GM19193 (cell line): ENCODE data around the gene MAP2.

ENCODE experiments used
- POLR2A ChIP-seq: IDR thresholded peaks from 4 replicates; pipeline ENCODE4 v1.6.1; 2011; ENCODE audit not compliant: insufficient read depth, insufficient read length; ENCODE audit errors: extremely low read depth

The MAP2 gene, protein sequence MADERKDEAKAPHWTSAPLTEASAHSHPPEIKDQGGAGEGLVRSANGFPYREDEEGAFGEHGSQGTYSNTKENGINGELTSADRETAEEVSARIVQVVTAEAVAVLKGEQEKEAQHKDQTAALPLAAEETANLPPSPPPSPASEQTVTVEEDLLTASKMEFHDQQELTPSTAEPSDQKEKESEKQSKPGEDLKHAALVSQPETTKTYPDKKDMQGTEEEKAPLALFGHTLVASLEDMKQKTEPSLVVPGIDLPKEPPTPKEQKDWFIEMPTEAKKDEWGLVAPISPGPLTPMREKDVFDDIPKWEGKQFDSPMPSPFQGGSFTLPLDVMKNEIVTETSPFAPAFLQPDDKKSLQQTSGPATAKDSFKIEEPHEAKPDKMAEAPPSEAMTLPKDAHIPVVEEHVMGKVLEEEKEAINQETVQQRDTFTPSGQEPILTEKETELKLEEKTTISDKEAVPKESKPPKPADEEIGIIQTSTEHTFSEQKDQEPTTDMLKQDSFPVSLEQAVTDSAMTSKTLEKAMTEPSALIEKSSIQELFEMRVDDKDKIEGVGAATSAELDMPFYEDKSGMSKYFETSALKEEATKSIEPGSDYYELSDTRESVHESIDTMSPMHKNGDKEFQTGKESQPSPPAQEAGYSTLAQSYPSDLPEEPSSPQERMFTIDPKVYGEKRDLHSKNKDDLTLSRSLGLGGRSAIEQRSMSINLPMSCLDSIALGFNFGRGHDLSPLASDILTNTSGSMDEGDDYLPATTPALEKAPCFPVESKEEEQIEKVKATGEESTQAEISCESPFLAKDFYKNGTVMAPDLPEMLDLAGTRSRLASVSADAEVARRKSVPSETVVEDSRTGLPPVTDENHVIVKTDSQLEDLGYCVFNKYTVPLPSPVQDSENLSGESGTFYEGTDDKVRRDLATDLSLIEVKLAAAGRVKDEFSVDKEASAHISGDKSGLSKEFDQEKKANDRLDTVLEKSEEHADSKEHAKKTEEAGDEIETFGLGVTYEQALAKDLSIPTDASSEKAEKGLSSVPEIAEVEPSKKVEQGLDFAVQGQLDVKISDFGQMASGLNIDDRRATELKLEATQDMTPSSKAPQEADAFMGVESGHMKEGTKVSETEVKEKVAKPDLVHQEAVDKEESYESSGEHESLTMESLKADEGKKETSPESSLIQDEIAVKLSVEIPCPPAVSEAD (N-terminal part only)

DNA sequence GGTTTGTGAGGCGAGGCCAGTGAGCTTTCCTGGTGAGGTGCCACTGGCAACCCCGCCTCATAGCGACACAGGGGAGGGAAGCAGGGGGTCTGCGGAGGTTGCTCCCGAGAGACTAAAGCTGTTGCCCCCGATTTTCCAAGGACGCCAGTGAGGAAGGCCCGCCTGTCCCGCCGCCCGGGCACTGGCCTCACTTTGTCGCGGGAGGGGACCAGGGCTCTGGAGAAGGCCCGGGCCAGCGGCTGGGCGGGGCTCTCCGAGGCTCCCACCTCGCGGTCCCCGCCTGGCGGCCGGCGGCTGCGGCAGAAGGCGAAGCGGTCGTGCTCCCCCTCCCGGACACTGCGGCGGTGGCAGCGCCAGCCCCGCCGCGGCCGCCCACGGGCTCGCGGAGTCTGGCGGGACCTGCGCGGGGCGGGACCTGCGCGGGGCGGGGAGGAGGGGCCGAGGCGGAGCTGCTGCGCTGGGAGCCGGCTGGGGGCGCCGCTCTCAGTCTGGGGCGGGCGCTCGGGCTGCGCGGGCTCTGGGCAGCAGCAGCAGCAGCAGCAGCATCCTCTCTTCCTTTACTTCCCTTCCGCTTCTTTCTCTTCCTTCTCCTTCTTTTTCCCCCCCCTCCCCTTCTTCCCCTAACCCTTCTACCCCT, at the start of gene MAP2:
Gene MAP2 (plus strand): TSS at position 486 of the 637 bp plus-strand sequence. CDS start 229,124 bp downstream, outside the sequence.
- TF ChIP-seq POLR2A, result no peak

DNA sequence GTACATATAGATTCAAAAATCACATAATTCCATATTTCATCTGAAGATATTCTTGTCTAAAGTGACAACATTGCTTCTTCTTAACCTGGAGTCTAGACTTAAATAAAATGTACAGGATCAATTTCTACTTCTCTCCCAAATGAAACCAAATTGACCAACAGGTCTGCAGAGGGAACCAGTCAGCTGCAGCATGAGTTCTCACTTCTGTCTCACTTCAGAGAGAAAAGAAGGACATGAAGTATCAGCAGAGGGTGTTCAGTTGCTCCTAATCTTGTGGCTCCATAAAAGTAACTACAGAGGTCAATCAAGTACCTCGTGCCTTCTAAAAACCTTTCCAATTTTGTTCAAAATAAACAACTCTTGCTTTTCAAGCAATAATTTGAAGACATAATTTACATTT, 47.2 kb upstream of the MAP2 start:
- no peak for TF ChIP-seq POLR2A

DNA sequence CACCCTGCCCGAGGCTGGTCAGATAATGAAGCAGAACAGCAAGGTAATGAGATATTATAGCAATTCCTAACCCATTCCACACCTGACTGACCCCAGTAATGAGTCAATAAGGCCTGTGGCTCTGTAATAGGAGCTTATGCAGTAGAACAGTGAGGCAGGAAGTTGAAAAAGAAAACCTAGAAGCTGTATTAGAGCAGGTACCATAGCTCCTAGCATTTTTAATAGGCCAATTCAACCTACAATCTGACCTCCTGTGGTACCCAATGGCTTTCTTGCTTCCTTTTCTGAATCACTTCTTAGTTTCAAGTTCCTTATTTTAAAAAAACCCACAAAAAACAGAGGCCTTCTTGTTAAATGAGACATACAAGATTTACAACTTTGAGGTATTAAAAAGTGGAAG, 43.6 kb upstream of the MAP2 start:
- TF ChIP-seq POLR2A, result no peak

DNA sequence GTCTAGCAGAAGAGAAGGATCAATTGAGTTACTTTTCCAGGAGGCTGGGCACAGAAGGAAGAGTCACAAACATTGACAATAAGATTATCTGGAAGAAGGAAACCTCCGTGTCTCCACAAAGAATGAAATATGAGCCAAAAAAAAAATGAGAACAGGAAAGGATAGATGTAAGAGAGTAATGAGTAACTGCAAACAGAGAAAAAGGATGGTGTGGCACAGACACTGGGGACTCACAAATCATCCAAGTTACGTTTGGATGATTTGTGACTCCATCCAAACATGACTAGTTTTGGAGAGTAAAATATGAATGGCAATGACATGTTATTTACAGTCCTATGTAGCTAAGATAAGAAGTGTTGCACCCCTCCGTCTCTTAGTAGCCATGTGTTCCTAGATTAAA, 42.8 kb upstream of the MAP2 start:
- no peak for TF ChIP-seq POLR2A

DNA sequence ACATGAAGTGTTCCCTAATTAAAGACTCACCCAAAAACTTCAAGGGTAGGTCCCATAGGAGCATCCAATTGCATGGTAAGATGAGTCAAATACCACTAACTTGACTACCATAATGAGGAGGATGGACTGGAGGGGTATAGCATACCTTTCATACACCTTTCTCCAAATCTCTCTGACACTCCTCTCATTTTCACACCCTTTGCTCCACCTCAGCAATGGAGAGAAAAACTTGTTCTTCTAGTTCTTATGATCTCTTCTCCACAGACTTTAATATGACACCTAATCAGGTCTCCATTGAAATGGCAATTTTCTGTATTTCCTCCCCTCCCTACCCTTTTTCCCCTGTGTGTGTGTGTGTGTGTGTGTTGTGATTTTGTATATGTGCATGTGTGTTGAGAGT, 41.1 kb upstream of the MAP2 start:
- no peak for TF ChIP-seq POLR2A

DNA sequence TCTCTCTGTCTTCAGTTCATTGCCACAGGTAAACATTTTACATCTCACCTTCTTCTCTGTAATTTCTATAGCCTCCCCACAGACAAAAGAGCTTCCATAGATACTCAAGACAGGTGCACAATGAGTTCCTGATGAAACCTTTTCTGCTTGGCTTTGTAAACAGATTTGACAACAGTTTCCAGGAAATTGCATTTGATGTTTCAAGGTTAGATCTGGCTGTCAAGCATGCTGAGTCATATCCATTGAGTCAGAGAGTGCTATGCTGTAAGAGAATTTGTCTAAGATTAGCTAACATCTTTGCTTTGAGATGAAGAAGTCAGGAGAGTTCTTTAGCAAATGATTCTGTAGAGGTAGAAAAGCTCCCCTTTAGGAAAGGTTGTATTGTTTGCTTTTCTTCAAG, 40.6 kb upstream of the MAP2 start:
- TF ChIP-seq POLR2A, result no peak

DNA sequence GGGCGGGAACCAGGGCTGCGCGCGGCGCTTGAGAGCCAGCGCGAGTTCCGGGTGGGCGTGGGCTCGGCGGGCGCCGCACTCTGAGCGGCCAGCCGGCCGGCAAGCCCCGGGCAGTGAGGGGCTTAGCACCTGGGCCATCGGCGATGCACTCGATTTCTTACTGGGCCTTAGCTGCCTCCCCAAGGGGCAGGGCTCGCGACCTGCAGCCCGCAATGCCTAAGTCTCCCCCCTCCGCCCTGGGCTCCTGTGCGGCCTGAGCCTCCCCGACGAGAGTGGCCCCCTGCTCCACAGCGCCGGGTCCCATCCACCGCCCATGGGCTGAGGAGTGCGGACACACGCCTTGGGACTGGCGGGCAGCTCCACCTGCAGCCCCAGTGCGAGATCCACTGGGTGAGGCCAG, 36.5 kb upstream of the MAP2 start:
- no peak for TF ChIP-seq POLR2A

DNA sequence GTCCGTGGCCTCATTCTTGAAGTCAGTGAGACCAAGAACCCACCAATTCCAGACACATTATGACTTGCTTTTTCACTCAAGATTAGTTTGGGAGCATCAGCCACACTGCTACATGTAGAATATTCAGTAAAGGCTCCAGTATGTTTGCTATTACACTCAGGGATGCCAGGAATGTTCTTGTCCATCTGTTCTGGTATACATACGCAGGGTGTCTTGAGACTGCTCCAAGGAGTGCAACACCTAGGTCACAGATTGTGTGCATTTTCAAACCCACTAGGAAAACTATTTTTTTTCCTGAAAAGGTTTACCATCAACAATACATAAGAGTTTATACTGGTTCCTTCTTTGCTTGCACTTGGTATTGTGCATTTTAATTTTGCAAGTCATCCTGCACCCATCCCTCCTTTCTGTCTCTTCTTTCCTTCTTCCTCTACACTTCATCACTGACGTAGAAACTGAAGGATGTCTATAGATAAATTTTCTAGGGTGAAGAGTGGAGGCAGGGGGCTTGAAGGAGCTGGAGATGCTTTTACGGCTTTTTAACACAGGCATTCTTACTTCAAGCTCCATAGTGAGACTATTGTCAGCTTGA, 35.3 kb upstream of the MAP2 start:
- TF ChIP-seq POLR2A, result no peak

DNA sequence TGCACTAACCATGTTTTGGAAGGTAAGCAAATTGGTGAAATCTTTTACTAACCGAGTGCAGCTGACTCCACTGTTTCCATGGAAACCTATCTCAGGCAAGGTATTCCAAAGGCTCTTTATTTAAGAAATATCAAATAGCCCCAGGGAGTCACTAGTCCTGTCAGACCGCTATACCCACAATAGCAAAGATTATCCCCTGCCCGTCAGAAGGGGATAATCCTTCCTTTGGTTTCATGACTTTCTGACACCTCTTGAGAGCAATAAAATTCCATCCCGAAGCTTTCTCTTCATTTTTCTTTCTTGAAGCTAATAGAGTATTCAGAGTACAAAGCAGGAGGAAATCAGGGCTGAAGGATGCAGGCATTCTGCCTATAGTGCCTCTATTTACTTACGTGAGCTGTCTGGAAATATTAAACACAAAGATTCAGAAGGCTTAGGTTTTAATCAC, 34.7 kb upstream of the MAP2 start:
- TF ChIP-seq POLR2A, result no peak

DNA sequence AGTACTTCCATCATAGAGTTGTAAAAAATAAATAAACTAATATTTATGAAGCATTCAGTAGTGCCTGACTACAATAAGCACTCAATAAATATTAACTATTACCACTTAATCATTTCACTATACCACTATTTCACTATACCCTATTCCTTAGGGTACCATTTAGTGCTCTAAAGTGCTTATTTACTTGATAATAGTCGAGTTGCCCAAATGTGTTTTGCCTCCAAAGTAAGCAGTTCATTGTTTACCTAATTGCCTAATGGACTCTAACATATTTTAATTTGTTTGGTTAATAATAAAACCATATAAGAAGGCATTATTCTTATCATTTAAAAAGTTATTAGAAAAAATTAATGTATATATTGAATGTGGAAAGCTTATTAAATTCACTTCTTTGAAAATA, 33.0 kb upstream of the MAP2 start:
- TF ChIP-seq POLR2A, result no peak

DNA sequence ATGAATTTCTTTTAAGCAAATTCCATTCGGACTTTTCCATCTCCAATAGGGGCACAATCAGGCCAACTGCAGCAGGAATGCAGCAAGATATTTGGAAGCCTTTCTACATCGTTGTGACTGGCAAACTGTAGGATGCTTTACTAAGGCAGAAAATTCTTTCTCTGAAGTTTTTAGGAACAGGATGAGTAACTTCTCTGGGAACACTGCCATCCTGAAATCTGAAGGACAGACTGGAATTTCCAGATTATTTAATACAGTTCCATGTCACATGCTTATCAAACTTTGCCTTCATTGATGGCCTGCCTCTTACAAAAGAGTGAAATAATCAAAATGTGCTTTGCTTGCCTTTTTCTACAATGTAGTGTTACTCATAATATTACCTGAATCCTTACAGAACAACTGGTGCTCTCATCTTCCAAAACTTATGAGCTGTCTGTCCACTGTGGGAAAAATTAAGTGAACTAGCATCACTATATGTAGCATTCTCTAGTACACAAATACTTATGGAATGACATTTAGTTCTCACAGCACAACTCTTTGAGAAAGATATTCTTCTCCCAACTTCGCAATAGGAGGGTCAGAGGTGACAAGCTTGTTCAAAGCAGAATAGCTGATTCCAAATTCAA, 32.0 kb upstream of the MAP2 start:
- TF ChIP-seq POLR2A, result no peak

DNA sequence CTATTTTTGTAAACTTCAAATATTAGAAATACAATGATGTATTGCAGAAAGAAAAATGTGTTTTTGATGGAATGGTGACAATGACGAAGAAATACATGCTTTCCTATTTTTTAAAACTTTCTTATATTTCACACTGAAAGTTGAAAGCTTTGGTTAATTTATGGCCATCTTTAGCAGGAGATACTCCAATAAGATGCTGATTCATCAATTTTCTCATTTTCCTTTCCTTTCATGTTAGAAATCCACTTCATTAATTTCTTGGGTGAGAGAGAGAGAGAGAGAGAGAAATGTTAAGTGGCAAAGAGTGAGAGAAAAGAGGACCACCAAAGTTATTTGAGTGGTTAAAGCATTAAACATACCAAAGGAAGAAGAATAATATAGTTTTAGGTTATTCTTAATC, 28.6 kb upstream of the MAP2 start:
- TF ChIP-seq POLR2A, result no peak

DNA sequence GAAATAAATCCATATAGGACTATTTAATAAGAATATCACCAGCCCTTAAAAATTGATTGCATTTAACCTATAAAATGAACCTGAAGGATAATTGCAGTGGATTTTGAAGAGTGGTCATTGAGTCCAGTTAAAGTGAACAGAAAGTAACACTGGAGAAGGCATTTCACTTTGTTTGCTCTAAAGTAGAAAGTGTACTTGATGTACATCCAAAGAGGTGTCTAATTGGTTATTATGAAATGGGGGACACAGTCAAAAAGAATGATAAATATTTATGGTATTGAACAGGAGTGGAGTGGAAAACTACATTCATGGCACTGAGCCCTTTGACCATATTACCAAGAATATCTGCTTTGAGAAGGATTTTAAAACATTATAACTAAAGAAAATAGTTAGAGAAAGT, 28.2 kb upstream of the MAP2 start:
- no peak for TF ChIP-seq POLR2A

DNA sequence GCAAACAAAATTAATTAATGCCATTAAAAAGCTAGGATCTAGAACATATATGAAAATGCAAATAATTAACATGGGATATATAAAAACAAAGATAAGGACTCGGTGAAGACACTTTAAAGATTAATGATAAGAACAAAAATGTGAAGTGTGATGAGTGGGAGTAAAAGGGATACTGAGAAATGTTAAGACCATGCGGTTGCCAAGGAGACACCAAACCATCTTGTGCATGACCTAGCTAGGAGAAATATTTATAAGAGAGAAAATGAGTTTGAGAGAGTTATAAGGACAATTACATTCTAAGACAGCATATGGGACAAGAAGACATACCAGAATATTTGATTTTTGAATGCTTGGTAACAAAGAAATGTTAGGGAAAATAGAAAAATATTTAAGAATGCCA, 25.4 kb upstream of the MAP2 start:
- no peak for TF ChIP-seq POLR2A
